ENCODE data around the gene CAMK1D.

- TF ChIP-seq CTCF (IDR thresholded peaks at IDR 0.05; ENCODE audit: low read length) (no peak), EZH2 (IDR thresholded peaks at IDR 0.05; ENCODE audit: borderline replicate concordance, low read length) (no peak)
Measured at GRCh38 chr10:12634621-12634931, 285.2 kb downstream of the CAMK1D start.
